ENCODE data around the gene KRT4. TPM values are rescaled to one million over a fixed set of nuclear protein-coding genes. Genes with fewer than 3 reads are reported as not detected.

The KRT4 gene
- polyA plus RNA-seq, 1 donor from 2014 or later: not detected

- no peaks in the 10 kb centered on the region for H4K20me1 ChIP-seq (ENCODE audit: insufficient read depth)
- H3K4me2 ChIP-seq (ENCODE audit: low read length): no peak overlapping the region
- H3K9ac ChIP-seq (ENCODE audit: low read length): no peak overlapping the region
- TF ChIP-seq SMC3 (conservative IDR thresholded peaks at IDR 0.05; ENCODE audit: poor library complexity) (no peak), POLR2AphosphoS5 (IDR thresholded peaks at IDR 0.05) (no peak), REST (IDR thresholded peaks at IDR 0.05; ENCODE audit: borderline replicate concordance) (no peak), RAD21 (conservative IDR thresholded peaks at IDR 0.05) (no peak), CTCF (IDR thresholded peaks at IDR 0.05; ENCODE audit: poor library complexity, severe bottlenecking) (no peak), TAF1 (IDR thresholded peaks at IDR 0.05; ENCODE audit: low read depth) (no peak), EP300 (conservative IDR thresholded peaks at IDR 0.05; ENCODE audit: poor library complexity, severe bottlenecking) (no peak), EZH2 (IDR thresholded peaks at IDR 0.05; ENCODE audit: borderline replicate concordance, insufficient read depth, low read length, poor library complexity, severe bottlenecking) (no peak), MXI1 (conservative IDR thresholded peaks at IDR 0.05; ENCODE audit: poor library complexity, severe bottlenecking) (no peak)
- H3K9me3 ChIP-seq (ENCODE audit: low read length): no peaks in the 10 kb centered on the region
- H3K4me3 ChIP-seq (ENCODE audit: low read length): no peak overlapping the region
- H3K36me3 ChIP-seq (ENCODE audit: insufficient read depth, low read length): no peaks in the 10 kb centered on the region
- H3K9me2 ChIP-seq (ENCODE audit: insufficient read depth, low read length): no peaks in the 10 kb centered on the region
- H3K27ac ChIP-seq (ENCODE audit: low read length): no peak overlapping the region
- no peaks in the 10 kb centered on the region for H3F3A ChIP-seq (ENCODE audit: insufficient read depth, low read length, poor library complexity, severe bottlenecking)
- no peaks in the 10 kb centered on the region for H3K79me2 ChIP-seq (replicated peaks; ENCODE audit: insufficient read depth, low read length)
- no peak overlapping the region for H2AFZ ChIP-seq (ENCODE audit: low read depth, low read length)
- H3K27me3 ChIP-seq (ENCODE audit: insufficient read depth, low read depth, low read length): no peaks in the 10 kb centered on the region
These were observed 7.6 kb downstream of the KRT4 start for GRCh38 chr12:52806169-52806811.

GRCh38 chr12:52805739-52806138 lies 8.2 kb downstream of the KRT4 start:
- Histone ChIP-seq H3K27ac (ENCODE audit: low read length) (no peak overlapping the region), H3K9ac (ENCODE audit: low read length) (no peak overlapping the region), H4K20me1 (ENCODE audit: insufficient read depth) (no peaks in the 10 kb centered on the region), H3K36me3 (ENCODE audit: insufficient read depth, low read length) (no peaks in the 10 kb centered on the region), H3F3A (ENCODE audit: insufficient read depth, low read length, poor library complexity, severe bottlenecking) (no peaks in the 10 kb centered on the region), H3K4me2 (ENCODE audit: low read length) (no peak overlapping the region), H3K9me3 (ENCODE audit: low read length) (no peaks in the 10 kb centered on the region), H3K4me3 (ENCODE audit: low read length) (no peak overlapping the region), H3K9me2 (ENCODE audit: insufficient read depth, low read length) (no peaks in the 10 kb centered on the region), H3K27me3 (ENCODE audit: insufficient read depth, low read depth, low read length) (no peaks in the 10 kb centered on the region), H2AFZ (ENCODE audit: low read depth, low read length) (no peak overlapping the region), H3K79me2 (replicated peaks; ENCODE audit: insufficient read depth, low read length) (no peaks in the 10 kb centered on the region)
- no peak for TF ChIP-seq MXI1 (conservative IDR thresholded peaks at IDR 0.05; ENCODE audit: poor library complexity, severe bottlenecking)
- no peak for TF ChIP-seq TAF1 (IDR thresholded peaks at IDR 0.05; ENCODE audit: low read depth)
- no peak for TF ChIP-seq EZH2 (IDR thresholded peaks at IDR 0.05; ENCODE audit: borderline replicate concordance, insufficient read depth, low read length, poor library complexity, severe bottlenecking)
- no peak for TF ChIP-seq SMC3 (conservative IDR thresholded peaks at IDR 0.05; ENCODE audit: poor library complexity)
- no peak for TF ChIP-seq REST (IDR thresholded peaks at IDR 0.05; ENCODE audit: borderline replicate concordance)
- TF ChIP-seq RAD21 (conservative IDR thresholded peaks at IDR 0.05): no peak
- no peak for TF ChIP-seq EP300 (conservative IDR thresholded peaks at IDR 0.05; ENCODE audit: poor library complexity, severe bottlenecking)
- TF ChIP-seq CTCF (IDR thresholded peaks at IDR 0.05; ENCODE audit: poor library complexity, severe bottlenecking): no peak
- TF ChIP-seq POLR2AphosphoS5 (IDR thresholded peaks at IDR 0.05): no peak

All from neural cell (in vitro differentiated cells).